Uterus (tissue), 2 donors: ENCODE measurements around the gene MOG.

Source experiments
- POLR2A ChIP-seq, 2 donors: fragments of 450-650 bp; IDR thresholded peaks; one replicate each; pipeline ENCODE4 v1.6.1; 2016; ENCODE audit warnings: antibody characterized with exemption in 2 of 2, mild to moderate bottlenecking in 1 of 2, moderate library complexity in 1 of 2
- TF ChIP-seq, protein P1 (sequence below), 4 experiments: fragments of 200-600 bp in 2 of 4; fragments of 450-650 bp in 2 of 4; sonication (generic) in 2 of 4; IDR thresholded peaks; one replicate each; pipeline ENCODE4 v1.5.1; 2016 to 2019; ENCODE audit warnings: antibody characterized with exemption in 4 of 4, mild to moderate bottlenecking in 2 of 4, moderate library complexity in 1 of 4

DNA sequence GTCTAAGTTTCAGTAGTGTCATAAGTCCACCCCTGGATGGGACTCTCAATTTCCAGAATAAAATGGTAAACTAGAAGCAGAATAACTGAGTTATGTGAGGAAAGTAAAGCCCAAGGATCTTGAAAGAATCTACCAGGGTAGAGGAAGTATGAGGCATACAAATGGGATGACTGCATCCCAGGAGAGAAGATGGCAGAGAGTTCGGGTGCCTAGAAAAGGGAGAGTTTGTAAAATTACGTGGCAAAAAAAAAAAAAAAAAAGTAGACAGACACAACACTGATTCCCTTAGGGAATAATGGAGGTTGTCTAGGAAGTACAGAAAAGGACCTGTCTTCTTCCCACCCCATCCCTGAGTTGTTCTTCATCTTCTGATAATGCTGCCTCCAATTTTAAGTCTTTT lies 27.3 kb upstream of the MOG start:
- TF ChIP-seq, protein P1, sequence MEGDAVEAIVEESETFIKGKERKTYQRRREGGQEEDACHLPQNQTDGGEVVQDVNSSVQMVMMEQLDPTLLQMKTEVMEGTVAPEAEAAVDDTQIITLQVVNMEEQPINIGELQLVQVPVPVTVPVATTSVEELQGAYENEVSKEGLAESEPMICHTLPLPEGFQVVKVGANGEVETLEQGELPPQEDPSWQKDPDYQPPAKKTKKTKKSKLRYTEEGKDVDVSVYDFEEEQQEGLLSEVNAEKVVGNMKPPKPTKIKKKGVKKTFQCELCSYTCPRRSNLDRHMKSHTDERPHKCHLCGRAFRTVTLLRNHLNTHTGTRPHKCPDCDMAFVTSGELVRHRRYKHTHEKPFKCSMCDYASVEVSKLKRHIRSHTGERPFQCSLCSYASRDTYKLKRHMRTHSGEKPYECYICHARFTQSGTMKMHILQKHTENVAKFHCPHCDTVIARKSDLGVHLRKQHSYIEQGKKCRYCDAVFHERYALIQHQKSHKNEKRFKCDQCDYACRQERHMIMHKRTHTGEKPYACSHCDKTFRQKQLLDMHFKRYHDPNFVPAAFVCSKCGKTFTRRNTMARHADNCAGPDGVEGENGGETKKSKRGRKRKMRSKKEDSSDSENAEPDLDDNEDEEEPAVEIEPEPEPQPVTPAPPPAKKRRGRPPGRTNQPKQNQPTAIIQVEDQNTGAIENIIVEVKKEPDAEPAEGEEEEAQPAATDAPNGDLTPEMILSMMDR (IDR thresholded peaks at IDR 0.05) = no peak
- TF ChIP-seq POLR2A (IDR thresholded peaks at IDR 0.05) = no peak
